Measurements from ENCODE around the gene PRSS12.

PRSS12 gene

GRCh38 chr4:118356731-118357130 lies 3.9 kb upstream of the PRSS12 start:
- no peak for DNase-seq

- DNase-seq, result no peak
These were observed 3.3 kb upstream of the PRSS12 start for GRCh38 chr4:118356111-118356510.

GRCh38 chr4:118354913-118355312 lies 2.1 kb upstream of the PRSS12 start:
- no peak for DNase-seq

- no peak for DNase-seq
These were observed 779 bp upstream of the PRSS12 start for GRCh38 chr4:118353534-118354030.

- DNase-seq, result peak in 1 of 2 donors; percentile 15
These were observed 664 bp downstream of the PRSS12 start for GRCh38 chr4:118351851-118352827.

- DNase-seq, result no peak
These were observed 1.8 kb downstream of the PRSS12 start for GRCh38 chr4:118350961-118351360.

GRCh38 chr4:118348886-118349285 lies 3.9 kb downstream of the PRSS12 start:
- no peak for DNase-seq

- no peak for DNase-seq
These were observed 6.3 kb downstream of the PRSS12 start for GRCh38 chr4:118346495-118346894.

- no peak for DNase-seq
These were observed 7.0 kb downstream of the PRSS12 start for GRCh38 chr4:118345813-118346212.

GRCh38 chr4:118344801-118345200 lies 8.0 kb downstream of the PRSS12 start:
- DNase-seq, result no peak

GRCh38 chr4:118343501-118343900 lies 9.3 kb downstream of the PRSS12 start:
- no peak for DNase-seq

- DNase-seq, result no peak
These were observed 12.7 kb downstream of the PRSS12 start for GRCh38 chr4:118340109-118340508.

GRCh38 chr4:118338981-118339765 lies 13.6 kb downstream of the PRSS12 start:
- no peak for DNase-seq

GRCh38 chr4:118338518-118338917 lies 14.3 kb downstream of the PRSS12 start:
- DNase-seq, result no peak

GRCh38 chr4:118337954-118338353 lies 14.8 kb downstream of the PRSS12 start:
- no peak for DNase-seq

GRCh38 chr4:118335774-118336173 lies 17.0 kb downstream of the PRSS12 start:
- no peak for DNase-seq

- DNase-seq, result no peak
These were observed 17.5 kb downstream of the PRSS12 start for GRCh38 chr4:118335324-118335723.

- DNase-seq, result no peak
These were observed 21.5 kb downstream of the PRSS12 start for GRCh38 chr4:118331352-118331751.

GRCh38 chr4:118329849-118330248 lies 23.0 kb downstream of the PRSS12 start:
- DNase-seq, result no peak

GRCh38 chr4:118327554-118328241 lies 25.1 kb downstream of the PRSS12 start:
- DNase-seq, result no peak

- no peak for DNase-seq
These were observed 26.2 kb downstream of the PRSS12 start for GRCh38 chr4:118326585-118326984.

GRCh38 chr4:118325431-118325830 lies 27.4 kb downstream of the PRSS12 start:
- no peak for DNase-seq
